Fibroblast of pulmonary artery (primary cell): ENCODE results near the gene PHPT1.
"Not testable (repeated sequence)": the region's sequence is repeated elsewhere in the genome, so short reads cannot be mapped to it uniquely, and the experiment has no call there.

ENCODE experiments used
- DNase-seq: peaks from one replicate; pipeline ENCODE4 v3.0.0-alpha.2; 2010; ENCODE audit warnings: low read depth
- H3K4me3 ChIP-seq: replicated peaks from 2 replicates; pipeline ENCODE4 v1.5.1; 2011; ENCODE audit warnings: low read depth, mild to moderate bottlenecking, control low read depth, low read length, moderate library complexity
- CTCF ChIP-seq: IDR thresholded peaks from 2 replicates; pipeline ENCODE4 v1.5.1; 2011; ENCODE audit warnings: mild to moderate bottlenecking, control low read depth, low read length, inconsistent platforms; ENCODE audit errors: missing control alignments

PHPT1 gene

GRCh38 chr9:136862849-136863622, 13.8 kb downstream of the PHPT1 start:
- no peak for TF ChIP-seq CTCF
- DNase-seq: no peak
- no peak overlapping the region for H3K4me3 ChIP-seq

- no peak for TF ChIP-seq CTCF
- no peak for DNase-seq
- H3K4me3 ChIP-seq: no peak overlapping the region
These were observed 14.5 kb downstream of the PHPT1 start for GRCh38 chr9:136863623-136864273.

- peak overlapping the region; percentile 75 for H3K4me3 ChIP-seq
- no peak for DNase-seq
- TF ChIP-seq CTCF: no peak
These were observed 16.0 kb downstream of the PHPT1 start for GRCh38 chr9:136865041-136865767.

- DNase-seq: no peak
- H3K4me3 ChIP-seq: peak overlapping the region; percentile 75
- no peak for TF ChIP-seq CTCF
These were observed 16.5 kb downstream of the PHPT1 start for GRCh38 chr9:136865768-136866103.

GRCh38 chr9:136866898-136867421, 17.8 kb downstream of the PHPT1 start:
- peak overlapping the region; percentile 75 for H3K4me3 ChIP-seq
- not testable (repeated sequence) for DNase-seq

GRCh38 chr9:136867480-136867879, 18.3 kb downstream of the PHPT1 start:
- H3K4me3 ChIP-seq: no peak overlapping the region
- no peak for TF ChIP-seq CTCF
- no peak for DNase-seq

GRCh38 chr9:136867917-136868316, 18.7 kb downstream of the PHPT1 start:
- TF ChIP-seq CTCF: no peak
- H3K4me3 ChIP-seq: no peak overlapping the region
- DNase-seq: no peak
